ENCODE results near the gene OR6X1.
A peak's percentile ranks its signal among the peaks of the same experiment; 100 is the strongest.
"Not testable (repeated sequence)": the region's sequence is repeated elsewhere in the genome, so short reads cannot be mapped to it uniquely, and the experiment has no call there.

OR6X1 gene

DNA sequence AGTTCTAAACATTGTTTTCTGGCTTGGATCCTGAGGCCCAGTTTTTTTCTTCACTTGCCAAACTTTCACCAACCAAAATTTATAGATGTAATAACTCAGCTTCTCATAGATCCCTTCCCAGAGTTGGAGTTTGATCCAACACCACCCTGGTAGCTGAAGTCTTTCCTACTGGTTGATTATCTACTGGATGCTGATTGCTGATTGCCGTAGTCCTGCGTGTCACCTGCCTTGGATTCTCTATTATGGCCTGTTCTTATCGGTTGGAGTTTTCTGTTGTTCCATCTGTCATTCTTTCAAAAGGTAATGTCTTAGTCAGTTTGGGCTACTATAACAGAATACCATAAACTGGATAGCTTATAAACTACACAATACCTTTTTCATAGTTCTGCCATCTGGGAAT is 17.3 kb upstream of the OR6X1 start:
- no peak overlapping the region for H3K4me3 Mint-ChIP-seq
- H3K27ac Mint-ChIP-seq: no peak overlapping the region
- H3K4me1 Mint-ChIP-seq: no peaks in the 10 kb centered on the region
- H3K27me3 Mint-ChIP-seq: peaks cover 17% of the 10 kb centered on the region
- no peaks in the 10 kb centered on the region for H3K36me3 Mint-ChIP-seq
- H3K9me3 Mint-ChIP-seq: peaks cover 3% of the 10 kb centered on the region
- no peak for ATAC-seq

GRCh38 chr11:123770712-123771111 is 16.4 kb upstream of the OR6X1 start:
- ATAC-seq: no peak
- no peaks in the 10 kb centered on the region for H3K4me1 Mint-ChIP-seq
- no peak overlapping the region for H3K4me3 Mint-ChIP-seq
- H3K36me3 Mint-ChIP-seq: no peaks in the 10 kb centered on the region
- peaks cover 17% of the 10 kb centered on the region for H3K27me3 Mint-ChIP-seq
- H3K9me3 Mint-ChIP-seq: peaks cover 3% of the 10 kb centered on the region
- H3K27ac Mint-ChIP-seq: no peak overlapping the region

GRCh38 chr11:123765601-123766000 is 11.3 kb upstream of the OR6X1 start:
- Mint-ChIP-seq H3K4me3 (no peak overlapping the region), H3K27me3 (peaks cover 17% of the 10 kb centered on the region), H3K9me3 (peaks cover 19% of the 10 kb centered on the region), H3K27ac (no peak overlapping the region), H3K36me3 (peaks cover 7% of the 10 kb centered on the region), H3K4me1 (no peaks in the 10 kb centered on the region)
- no peak for ATAC-seq

DNA sequence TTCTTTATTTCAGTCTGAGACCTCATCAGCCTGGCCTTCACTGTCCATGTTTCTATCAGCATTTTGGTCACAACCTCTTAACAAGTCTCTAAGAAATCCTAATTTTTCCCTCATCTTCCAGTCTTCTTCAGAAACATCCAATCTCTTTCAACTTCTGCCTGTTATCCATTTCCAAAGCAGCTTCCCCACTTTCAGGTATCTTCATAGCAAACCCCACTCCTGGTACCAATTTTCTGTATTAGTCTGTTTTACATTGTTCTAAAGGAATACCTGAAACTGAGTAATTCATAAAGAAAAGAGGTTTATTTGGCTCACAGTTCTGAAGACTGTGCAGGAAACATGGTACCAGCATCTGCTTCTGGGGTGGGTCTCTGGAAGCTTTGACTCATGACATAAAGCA is 8.1 kb upstream of the OR6X1 start:
- Mint-ChIP-seq H3K27me3 (peaks cover 4% of the 10 kb centered on the region), H3K9me3 (peaks cover 19% of the 10 kb centered on the region), H3K36me3 (peaks cover 7% of the 10 kb centered on the region), H3K4me3 (no peak overlapping the region), H3K27ac (no peak overlapping the region), H3K4me1 (no peaks in the 10 kb centered on the region)
- ATAC-seq: no peak

- Mint-ChIP-seq H3K4me3 (no peak overlapping the region), H3K9me3 (peaks cover 19% of the 10 kb centered on the region), H3K27me3 (no peaks in the 10 kb centered on the region), H3K27ac (no peak overlapping the region), H3K36me3 (peaks cover 7% of the 10 kb centered on the region), H3K4me1 (no peaks in the 10 kb centered on the region)
- no peak for ATAC-seq
These were observed 6.6 kb upstream of the OR6X1 start for GRCh38 chr11:123760894-123761293.

GRCh38 chr11:123757976-123758375 is 3.7 kb upstream of the OR6X1 start:
- Mint-ChIP-seq H3K4me1 (no peaks in the 10 kb centered on the region), H3K27me3 (peaks cover 7% of the 10 kb centered on the region), H3K36me3 (peaks cover 7% of the 10 kb centered on the region), H3K4me3 (no peak overlapping the region), H3K9me3 (peaks cover 10% of the 10 kb centered on the region), H3K27ac (no peak overlapping the region)
- no peak for ATAC-seq

DNA sequence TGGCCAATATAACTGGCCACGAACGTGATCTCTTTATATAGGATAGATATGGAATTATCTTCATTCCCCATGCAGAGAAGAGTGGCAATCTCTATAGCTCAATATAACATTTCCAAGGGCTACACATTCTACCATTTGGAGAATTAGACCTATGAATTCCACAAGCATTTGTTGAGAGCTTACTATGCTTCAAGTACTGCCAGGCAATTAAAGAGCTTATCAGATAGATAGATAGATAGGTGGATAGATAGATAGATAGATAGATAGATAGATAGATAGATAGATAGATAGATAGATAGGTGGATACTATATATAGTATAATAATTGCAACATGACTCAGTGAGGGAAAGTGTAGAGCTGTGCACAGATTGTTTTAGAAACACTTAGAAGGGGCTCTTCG is 1.5 kb upstream of the OR6X1 start:
- no peaks in the 10 kb centered on the region for H3K36me3 Mint-ChIP-seq
- ATAC-seq: no peak
- H3K4me3 Mint-ChIP-seq: no peak overlapping the region
- H3K27me3 Mint-ChIP-seq: peaks cover 28% of the 10 kb centered on the region
- no peaks in the 10 kb centered on the region for H3K4me1 Mint-ChIP-seq
- no peak overlapping the region for H3K27ac Mint-ChIP-seq
- H3K9me3 Mint-ChIP-seq: no peaks in the 10 kb centered on the region

DNA sequence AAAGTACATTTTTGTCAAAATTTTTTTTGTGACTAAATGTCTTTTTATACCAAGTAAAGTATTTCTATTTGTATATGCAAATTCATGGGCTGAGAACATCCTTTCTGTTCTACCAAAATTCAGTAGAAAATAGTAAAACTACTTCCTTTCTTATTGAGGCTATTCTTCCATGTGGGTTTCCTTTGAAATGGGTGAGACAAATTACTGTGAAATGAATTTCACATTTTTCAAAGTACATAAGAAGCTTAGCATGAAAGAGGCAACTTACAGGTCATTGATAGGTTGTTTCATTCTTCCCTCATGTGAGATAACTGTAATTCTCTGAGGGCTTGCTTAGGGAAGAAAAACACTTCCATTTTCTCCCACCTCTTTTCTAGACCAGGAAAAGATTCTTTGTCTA is 1.0 kb upstream of the OR6X1 start:
- no peak for ATAC-seq
- Mint-ChIP-seq H3K9me3 (no peaks in the 10 kb centered on the region), H3K27ac (no peak overlapping the region), H3K4me1 (no peaks in the 10 kb centered on the region), H3K36me3 (no peaks in the 10 kb centered on the region), H3K4me3 (no peak overlapping the region), H3K27me3 (peaks cover 33% of the 10 kb centered on the region)

GRCh38 chr11:123753110-123753509 is 1.2 kb downstream of the OR6X1 start:
- ATAC-seq: no peak
- Mint-ChIP-seq H3K4me3 (no peak overlapping the region), H3K9me3 (no peaks in the 10 kb centered on the region), H3K27ac (no peak overlapping the region), H3K4me1 (no peaks in the 10 kb centered on the region), H3K27me3 (peaks cover 51% of the 10 kb centered on the region), H3K36me3 (no peaks in the 10 kb centered on the region)

- no peak for ATAC-seq
- no peaks in the 10 kb centered on the region for H3K9me3 Mint-ChIP-seq
- no peaks in the 10 kb centered on the region for H3K36me3 Mint-ChIP-seq
- no peaks in the 10 kb centered on the region for H3K4me1 Mint-ChIP-seq
- H3K27me3 Mint-ChIP-seq: peaks cover 64% of the 10 kb centered on the region
- no peak overlapping the region for H3K27ac Mint-ChIP-seq
- no peak overlapping the region for H3K4me3 Mint-ChIP-seq
These were observed 2.5 kb downstream of the OR6X1 start for GRCh38 chr11:123751781-123752180.

DNA sequence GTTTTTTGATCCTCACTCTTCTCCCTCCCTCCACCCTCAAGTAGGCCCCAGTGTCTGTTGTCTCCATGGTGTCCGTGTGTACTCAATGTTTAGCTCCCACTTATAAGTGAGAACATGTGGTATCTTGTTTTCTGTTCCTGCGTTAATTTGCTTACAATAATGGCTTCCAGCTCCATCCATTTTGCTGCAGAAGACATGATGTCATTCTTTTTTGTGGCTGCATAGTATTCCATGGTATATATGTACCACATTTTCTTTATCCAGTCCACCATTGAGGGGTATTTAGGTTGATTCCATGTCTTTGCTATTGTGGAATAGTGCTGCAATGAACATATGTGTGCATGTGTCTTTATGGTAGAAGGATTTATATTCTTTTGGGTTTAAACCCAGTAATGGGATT is 6.0 kb downstream of the OR6X1 start:
- H3K36me3 Mint-ChIP-seq, H3K4me1 Mint-ChIP-seq, H3K27ac Mint-ChIP-seq, ATAC-seq, H3K4me3 Mint-ChIP-seq, H3K9me3 Mint-ChIP-seq: not testable (repeated sequence)
- H3K27me3 Mint-ChIP-seq: peaks cover 70% of the 10 kb centered on the region

- Mint-ChIP-seq H3K27me3 (peaks cover 50% of the 10 kb centered on the region), H3K27ac (no peak overlapping the region), H3K9me3 (no peaks in the 10 kb centered on the region), H3K4me3 (no peak overlapping the region), H3K4me1 (peaks cover 10% of the 10 kb centered on the region), H3K36me3 (no peaks in the 10 kb centered on the region)
- ATAC-seq: no peak
These were observed 8.4 kb downstream of the OR6X1 start for GRCh38 chr11:123745764-123746451.

DNA sequence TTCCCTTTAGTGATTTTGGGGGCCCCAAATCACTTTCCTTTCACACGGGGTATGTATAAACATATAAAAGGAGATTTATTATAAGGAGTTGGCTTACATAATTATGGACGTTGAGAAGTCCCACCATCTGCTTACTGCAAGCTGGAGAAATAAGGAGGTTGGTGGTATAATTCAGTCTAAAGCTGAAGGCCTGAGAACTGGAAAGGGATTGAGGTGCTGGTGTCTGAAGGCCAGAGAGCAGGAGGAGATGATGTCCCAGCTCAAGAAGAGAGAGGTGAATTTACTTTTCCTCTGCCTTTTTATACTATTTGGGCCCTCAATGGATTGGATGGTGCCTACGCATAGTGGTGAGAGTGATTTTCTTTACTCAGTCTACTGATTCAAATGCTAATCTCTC is 11.6 kb downstream of the OR6X1 start:
- H3K4me3 Mint-ChIP-seq: no peak overlapping the region
- peaks cover 29% of the 10 kb centered on the region for H3K4me1 Mint-ChIP-seq
- H3K27ac Mint-ChIP-seq: peak overlapping the region; percentile 92
- ATAC-seq: no peak
- peaks cover 7% of the 10 kb centered on the region for H3K36me3 Mint-ChIP-seq
- H3K27me3 Mint-ChIP-seq: peaks cover 23% of the 10 kb centered on the region
- no peaks in the 10 kb centered on the region for H3K9me3 Mint-ChIP-seq

DNA sequence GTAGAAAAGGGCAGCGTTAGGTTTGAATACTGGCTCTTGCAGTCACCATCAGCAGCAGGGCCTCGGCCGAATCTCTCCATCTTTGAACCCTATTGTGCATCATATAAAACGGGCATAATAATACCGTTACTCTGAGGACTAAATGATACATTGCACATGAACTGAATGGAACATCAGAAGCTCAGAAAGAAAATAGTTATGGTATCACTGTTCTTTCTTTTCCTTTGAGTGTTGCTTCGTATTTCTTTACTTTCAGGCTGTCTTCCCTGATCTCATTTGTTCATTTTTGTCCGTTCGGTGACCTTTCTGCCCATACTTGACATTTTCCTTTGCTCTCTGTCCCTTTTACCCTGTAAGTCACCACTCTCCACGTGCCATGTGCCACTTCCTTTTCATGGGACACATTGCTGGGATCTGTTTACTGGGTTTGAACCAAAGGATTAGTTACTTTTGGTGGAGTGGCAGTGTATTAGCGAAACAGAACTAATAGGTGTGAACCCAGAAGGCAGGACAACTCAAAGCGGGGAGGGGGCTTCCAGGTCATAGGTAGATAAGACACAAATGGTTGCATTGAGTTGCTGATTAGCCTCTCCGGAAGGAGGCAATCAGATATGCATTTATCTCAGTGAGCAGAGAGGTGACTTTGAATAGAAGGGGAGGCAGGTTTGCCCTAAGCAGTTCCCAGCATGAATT is 12.1 kb downstream of the OR6X1 start:
- Mint-ChIP-seq H3K36me3 (peaks cover 13% of the 10 kb centered on the region), H3K27ac (peak overlapping the region; percentile 92), H3K9me3 (no peaks in the 10 kb centered on the region), H3K4me1 (peaks cover 29% of the 10 kb centered on the region), H3K4me3 (peak overlapping the region; percentile 98), H3K27me3 (peaks cover 17% of the 10 kb centered on the region)
- ATAC-seq: no peak

GRCh38 chr11:123741159-123742030 is 12.9 kb downstream of the OR6X1 start, which contains the start of gene ZNF202:
Gene ZNF202 (minus strand): TSS chr11:123741660. CDS start chr11:123730888, 10,772 bp downstream.
- peak within 1 kb of the TSS; percentile 92 for H3K27ac Mint-ChIP-seq
- no peaks in the 10 kb centered on the region for H3K9me3 Mint-ChIP-seq
- H3K4me3 Mint-ChIP-seq: peak within 1 kb of the TSS; percentile 98
- peaks cover 29% of the 10 kb centered on the region for H3K4me1 Mint-ChIP-seq
- peak; percentile 98 for ATAC-seq
- peaks cover 13% of the 10 kb centered on the region for H3K27me3 Mint-ChIP-seq
- peaks cover 15% of the 10 kb centered on the region for H3K36me3 Mint-ChIP-seq

Data from stimulated activated memory B cell treated with anti-CD40 and anti-IgM and Interleukin-4, amounts not matched to agents 10 μg/mL and 1 μg/mL and 100 μg/mL, for 72 hours (primary cell).